ENCODE measurements around the gene METTL6. TPM values are rescaled to one million over a fixed set of nuclear protein-coding genes. Genes with fewer than 3 reads are reported as not detected.
"Not testable (repeated sequence)": the region's sequence is repeated elsewhere in the genome, so short reads cannot be mapped to it uniquely, and the experiment has no call there.

The METTL6 gene
- total RNA-seq, 1 donor from 2014 or later: 13.0 TPM

GRCh38 chr3:15391007-15391406 is 36.3 kb downstream of the METTL6 start:
- no peak for DNase-seq (ENCODE audit: low read depth)
- H3K4me3 ChIP-seq (ENCODE audit: low read depth, low read length): no peak overlapping the region
- TF ChIP-seq, protein P1, sequence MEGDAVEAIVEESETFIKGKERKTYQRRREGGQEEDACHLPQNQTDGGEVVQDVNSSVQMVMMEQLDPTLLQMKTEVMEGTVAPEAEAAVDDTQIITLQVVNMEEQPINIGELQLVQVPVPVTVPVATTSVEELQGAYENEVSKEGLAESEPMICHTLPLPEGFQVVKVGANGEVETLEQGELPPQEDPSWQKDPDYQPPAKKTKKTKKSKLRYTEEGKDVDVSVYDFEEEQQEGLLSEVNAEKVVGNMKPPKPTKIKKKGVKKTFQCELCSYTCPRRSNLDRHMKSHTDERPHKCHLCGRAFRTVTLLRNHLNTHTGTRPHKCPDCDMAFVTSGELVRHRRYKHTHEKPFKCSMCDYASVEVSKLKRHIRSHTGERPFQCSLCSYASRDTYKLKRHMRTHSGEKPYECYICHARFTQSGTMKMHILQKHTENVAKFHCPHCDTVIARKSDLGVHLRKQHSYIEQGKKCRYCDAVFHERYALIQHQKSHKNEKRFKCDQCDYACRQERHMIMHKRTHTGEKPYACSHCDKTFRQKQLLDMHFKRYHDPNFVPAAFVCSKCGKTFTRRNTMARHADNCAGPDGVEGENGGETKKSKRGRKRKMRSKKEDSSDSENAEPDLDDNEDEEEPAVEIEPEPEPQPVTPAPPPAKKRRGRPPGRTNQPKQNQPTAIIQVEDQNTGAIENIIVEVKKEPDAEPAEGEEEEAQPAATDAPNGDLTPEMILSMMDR (conservative IDR thresholded peaks at IDR 0.05; ENCODE audit: low read depth, low read length): no peak

DNA sequence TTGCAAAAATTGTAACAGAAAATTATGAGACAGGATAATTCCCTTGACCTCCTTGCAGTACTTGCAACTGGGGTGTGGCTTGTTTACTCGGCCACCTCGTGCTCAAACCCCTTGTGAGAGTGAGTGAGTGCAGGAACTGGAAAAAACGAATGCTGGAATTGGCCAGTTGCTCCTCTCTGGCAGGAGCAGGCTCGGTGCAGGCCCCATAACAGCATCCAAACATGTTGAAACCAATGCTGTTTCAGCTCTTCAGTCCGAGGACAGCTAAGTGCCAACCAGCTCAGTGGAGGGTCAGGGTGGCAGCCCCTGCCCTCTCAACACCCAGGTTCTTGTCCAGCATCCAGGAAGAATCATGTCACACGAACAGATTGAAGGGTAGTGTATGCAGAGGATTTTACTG is 36.9 kb downstream of the METTL6 start:
- H3K4me3 ChIP-seq (ENCODE audit: low read depth, low read length): no peak overlapping the region
- TF ChIP-seq, protein P1 (conservative IDR thresholded peaks at IDR 0.05; ENCODE audit: low read depth, low read length): no peak
- no peak for DNase-seq (ENCODE audit: low read depth)

GRCh38 chr3:15388335-15388734 is 39.0 kb downstream of the METTL6 start:
- not testable (repeated sequence) for H3K4me3 ChIP-seq (ENCODE audit: low read depth, low read length); DNase-seq (ENCODE audit: low read depth)

DNA sequence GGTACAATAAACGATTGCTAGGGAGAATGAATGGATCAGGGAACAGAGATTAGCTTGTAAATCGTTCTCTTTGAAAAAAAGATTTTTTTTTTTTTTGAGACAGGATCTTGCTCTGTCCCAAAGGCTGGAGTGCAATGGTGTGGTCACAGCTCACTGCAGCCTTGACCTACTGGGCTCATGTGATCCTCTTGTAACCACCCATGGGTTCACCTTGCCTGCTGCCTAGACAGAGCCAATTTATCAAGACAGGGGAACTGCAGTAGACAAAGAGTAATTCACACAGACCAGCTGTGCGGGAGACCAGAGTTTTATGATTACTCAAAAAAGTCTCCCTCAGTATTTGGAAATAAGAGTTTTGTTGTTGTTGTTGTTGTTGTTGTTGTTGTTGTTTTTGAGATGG is 39.6 kb downstream of the METTL6 start:
- no peak overlapping the region for H3K4me3 ChIP-seq (ENCODE audit: low read depth, low read length)
- DNase-seq (ENCODE audit: low read depth): no peak
- TF ChIP-seq, protein P1 (conservative IDR thresholded peaks at IDR 0.05; ENCODE audit: low read depth, low read length): no peak

DNA sequence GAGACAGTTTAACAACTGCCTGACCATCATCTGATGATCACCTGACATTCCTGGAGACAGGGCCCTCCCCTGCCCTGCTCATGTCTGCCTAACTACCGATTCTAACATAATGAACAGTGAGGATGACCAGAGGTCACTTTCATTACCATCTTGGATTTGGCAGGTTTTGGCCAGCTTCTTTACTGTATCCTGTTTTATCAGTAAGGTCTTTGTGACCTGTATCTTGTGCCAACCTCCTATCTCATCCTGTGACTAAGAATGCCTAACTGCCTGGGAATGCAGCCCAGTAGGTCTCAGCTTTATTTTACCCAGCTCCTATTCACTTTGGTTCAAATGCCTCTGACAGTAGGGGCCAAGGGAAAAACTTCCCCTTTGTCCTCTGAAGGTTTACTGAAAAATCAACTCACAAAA is 40.2 kb downstream of the METTL6 start:
- DNase-seq (ENCODE audit: low read depth): no peak
- TF ChIP-seq, protein P1 (conservative IDR thresholded peaks at IDR 0.05; ENCODE audit: low read depth, low read length): no peak

DNA sequence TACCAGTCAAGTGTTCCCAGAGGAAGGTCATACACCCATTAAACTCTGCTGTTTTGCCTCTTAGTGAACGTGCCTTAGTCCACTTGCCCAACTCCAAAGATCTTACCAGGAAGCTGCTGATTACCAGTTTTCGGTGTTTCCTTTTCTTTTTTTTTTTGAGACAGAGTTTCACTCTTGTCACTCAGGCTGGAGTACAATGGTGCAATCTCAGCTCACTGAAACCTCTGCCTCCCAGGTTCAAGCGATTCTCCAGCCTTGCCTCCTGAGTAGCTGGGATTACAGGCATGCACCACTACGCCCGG is 40.7 kb downstream of the METTL6 start:
- not testable (repeated sequence) for DNase-seq (ENCODE audit: low read depth); H3K4me3 ChIP-seq (ENCODE audit: low read depth, low read length)

More for the DNA sequence above, 40.2 kb downstream of the METTL6 start:
- H3K4me3 ChIP-seq (ENCODE audit: low read depth, low read length): no peak overlapping the region

- no peak for DNase-seq (ENCODE audit: low read depth)
- no peak overlapping the region for H3K4me3 ChIP-seq (ENCODE audit: low read depth, low read length)
- TF ChIP-seq, protein P1 (conservative IDR thresholded peaks at IDR 0.05; ENCODE audit: low read depth, low read length): no peak
These were observed 41.3 kb downstream of the METTL6 start for GRCh38 chr3:15385901-15386653.

DNA sequence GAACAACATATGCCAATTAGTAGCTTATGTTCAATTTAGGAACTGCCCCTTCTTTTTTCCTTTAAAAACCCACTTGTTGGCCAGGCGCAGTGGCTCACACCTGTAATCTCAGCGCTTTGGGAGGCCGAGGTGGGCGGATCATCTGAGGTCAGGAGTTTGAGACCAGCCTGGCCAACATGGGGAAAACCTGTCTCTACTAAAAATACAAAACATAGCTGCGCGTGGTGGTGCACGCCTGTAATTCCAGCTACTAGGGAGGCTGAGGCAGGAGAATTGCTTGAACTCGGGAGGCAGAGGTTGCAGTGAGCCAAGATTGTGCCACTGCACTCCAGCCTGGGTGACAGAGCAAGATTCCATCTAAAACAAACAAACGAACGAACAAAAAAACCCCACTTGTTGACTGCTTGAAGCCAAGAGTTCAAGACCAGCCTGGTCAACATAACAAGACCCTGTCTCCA is 42.1 kb downstream of the METTL6 start:
- DNase-seq (ENCODE audit: low read depth); H3K4me3 ChIP-seq (ENCODE audit: low read depth, low read length): not testable (repeated sequence)

Measured in epithelial cell of proximal tubule (primary cell).